GM12878 (cell line): ENCODE results near the gene TCF7L2. TPM values are rescaled to one million over a fixed set of nuclear protein-coding genes. Genes with fewer than 3 reads are reported as not detected.

Experiments used
- ATAC-seq: fragments of 200-7000 bp; cut with Tn5 transposase; 3 replicates; pipeline ENCODE4 v1.9.1; 2020; ENCODE audit warnings: mild to moderate bottlenecking, moderate library complexity
- BruUV-seq: library from RNA; stranded (reverse); fragments of 400-500 nt; replicated peaks from 2 replicates; lab custom pipeline; 2021; lab: Mats Ljungman, UMichigan
- CTCF ChIA-PET: fragments of 300-600 bp; sonication (Branson Sonifier 250); formaldehyde crosslinking; extraction: SDS; loops from one replicate; lab custom pipeline; 2021; ENCODE audit warnings: inconsistent platforms; lab: Yijun Ruan, JAX
- POLR2A ChIA-PET: fragments of 350-600 bp; formaldehyde crosslinking; extraction: SDS; loops from one replicate; lab custom pipeline; 2021; ENCODE audit warnings: inconsistent platforms; lab: Charles Lee
- RAD21 ChIA-PET: fragments of 300-600 bp; sonication (Branson Sonifier 250); formaldehyde crosslinking; loops from one replicate; lab custom pipeline; 2023; ENCODE audit warnings: antibody characterized with exemption; ENCODE audit not compliant: unreplicated experiment; lab: Charles Lee
- SMC1A ChIA-PET: fragments of 300-600 bp; sonication (Branson Sonifier 250); formaldehyde crosslinking; loops from one replicate; lab custom pipeline; 2023; ENCODE audit not compliant: unreplicated experiment, uncharacterized antibody; lab: Charles Lee
- DNase-seq: peaks from one replicate; pipeline ENCODE4 v3.0.0-alpha.2; 2011; ENCODE audit warnings: low read depth, low spot score
- FAIRE-seq: peaks from 3 replicates; lab custom pipeline; 2011; peaks lifted over from hg19 to GRCh38; lab: Jason Lieb, UNC
- H2AFZ ChIP-seq: 2 replicates; pipeline ENCODE4 v1.6.0; 2011; ENCODE audit warnings: low read depth, low read length, control low read depth; ENCODE audit not compliant: control insufficient read depth
- H3K27ac ChIP-seq: 2 replicates; pipeline ENCODE4 v1.5.1; 2011; ENCODE audit warnings: control low read depth; ENCODE audit not compliant: control insufficient read depth, insufficient read depth
- H3K27me3 ChIP-seq, 2 experiments: replicated peaks in 1 of 2; 2 replicates each; pipeline versions ENCODE4 v1.6.0 to v1.6.1; 2011; ENCODE audit warnings: low read length in 1 of 2; ENCODE audit not compliant: control insufficient read depth in 2 of 2, insufficient read depth in 2 of 2
- H3K36me3 ChIP-seq, 2 experiments: 2 replicates each; pipeline ENCODE4 v1.5.1; 2011; ENCODE audit warnings: low read length in 1 of 2; ENCODE audit not compliant: control insufficient read depth in 2 of 2, insufficient read depth in 2 of 2
- H3K4me1 ChIP-seq: 2 replicates; pipeline ENCODE4 v1.6.1; 2011; ENCODE audit warnings: mild to moderate bottlenecking, low read length, moderate library complexity, mixed read lengths; ENCODE audit not compliant: control insufficient read depth, insufficient read depth
- H3K4me2 ChIP-seq: 2 replicates; pipeline ENCODE4 v1.6.0; 2011; ENCODE audit warnings: control low read depth; ENCODE audit not compliant: control insufficient read depth, insufficient read depth
- H3K4me3 ChIP-seq: fragments of 200-600 bp; sonication (generic); 2 replicates; pipeline ENCODE4 v1.5.1; 2016
- H3K79me2 ChIP-seq: 2 replicates; pipeline ENCODE4 v1.6.0; 2011; ENCODE audit warnings: low read length; ENCODE audit not compliant: control insufficient read depth, insufficient read depth
- H3K9ac ChIP-seq: 2 replicates; pipeline ENCODE4 v1.8.0; 2011; ENCODE audit warnings: low read length, control low read depth, mixed read lengths; ENCODE audit not compliant: control insufficient read depth, insufficient read depth
- H3K9me3 ChIP-seq: replicated peaks from 3 replicates; pipeline ENCODE4 v1.5.1; 2011; ENCODE audit warnings: mild to moderate bottlenecking, low read length; ENCODE audit not compliant: control insufficient read depth, insufficient read depth
- H4K20me1 ChIP-seq: 2 replicates; pipeline ENCODE4 v1.6.0; 2011; ENCODE audit not compliant: control insufficient read depth, insufficient read depth
- BCLAF1 ChIP-seq: fragments of 450-650 bp; IDR thresholded peaks from 2 replicates; pipeline ENCODE4 v1.6.1; 2017; ENCODE audit warnings: antibody characterized with exemption, mild to moderate bottlenecking, moderate library complexity
- EZH2 ChIP-seq: IDR thresholded peaks from 2 replicates; pipeline ENCODE4 v1.6.1; 2012; ENCODE audit warnings: low read depth, mild to moderate bottlenecking, control low read depth, inconsistent platforms, low read length, borderline replicate concordance; ENCODE audit not compliant: control insufficient read depth
- FOS ChIP-seq: IDR thresholded peaks from 3 replicates; pipeline ENCODE4 v1.6.1; 2011; ENCODE audit warnings: borderline replicate concordance; ENCODE audit not compliant: insufficient read length; ENCODE audit errors: extremely low read depth
- NFYB ChIP-seq: IDR thresholded peaks from 2 replicates; pipeline ENCODE4 v1.6.1; 2011; ENCODE audit warnings: low read depth, mild to moderate bottlenecking, low read length, improper control_type of control experiment, moderate library complexity; ENCODE audit not compliant: insufficient read depth
- RAD21 ChIP-seq: IDR thresholded peaks from 2 replicates; pipeline ENCODE4 v1.6.1; 2011; ENCODE audit warnings: mild to moderate bottlenecking, low read depth, low read length, moderate library complexity; ENCODE audit not compliant: insufficient read depth
- RCOR1 ChIP-seq: conservative IDR thresholded peaks from 2 replicates; pipeline ENCODE4 v1.6.1; 2012; ENCODE audit warnings: low read depth, low read length, improper control_type of control experiment
- RFX5 ChIP-seq: IDR thresholded peaks from 2 replicates; pipeline ENCODE4 v1.6.1; 2011; ENCODE audit warnings: low read depth, low read length, improper control_type of control experiment
- SP1 ChIP-seq: IDR thresholded peaks from one replicate; pipeline ENCODE4 v1.6.1; 2011; ENCODE audit warnings: low read depth, low read length
- TARDBP ChIP-seq: IDR thresholded peaks from 2 replicates; pipeline ENCODE4 v1.6.1; 2016; ENCODE audit warnings: borderline replicate concordance
- YY1 ChIP-seq: IDR thresholded peaks from 2 replicates; pipeline ENCODE4 v1.6.1; 2011; ENCODE audit warnings: low read depth, mild to moderate bottlenecking, low read length
- ZNF24 ChIP-seq: fragments of 450-650 bp; IDR thresholded peaks from 2 replicates; pipeline ENCODE4 v1.6.1; 2017; ENCODE audit warnings: antibody characterized with exemption, mild to moderate bottlenecking
- WGBS: methylation state at CpG from one replicate; pipeline ENCODE4 v1.1.6; 2016; ENCODE audit warnings: low lambda C conversion rate; ENCODE audit not compliant: insufficient replicate concordance, insufficient coverage; ENCODE audit errors: missing lambda C conversion rate; 5-methylcytosine and 5-hydroxymethylcytosine counted together
- in situ Hi-C: fragments of 300-500 bp; cut with MboI; formaldehyde crosslinking; loops from 9 replicates; pipeline ENCODE4 v1.14.3; 2018; ENCODE audit warnings: mixed read lengths
- intact Hi-C: fragments of 100-400 bp; cut with micrococcal nuclease; formaldehyde crosslinking; loops from one replicate; pipeline ENCODE4 v1.14.2; 2022; ENCODE audit not compliant: unreplicated experiment
- polyA plus RNA-seq, 11 experiments: library from polyadenylated mRNA; depleted of rRNA in 4 of 11; unstranded in 6 of 11; stranded (reverse) in 5 of 11; fragments of >200 nt; fragmentation: Nextera tagmentation in 4 of 11; fragmentation: Illumina TruSeq in 1 of 11; extraction: Ambion mirVana in 4 of 11; extraction: Trizol in 1 of 11; gene quantifications; 1 replicate in 1 of 11; 2 replicates in 10 of 11; pipeline versions ENCODE4 v1.2.1 to v1.2.3, GENCODE V29; 2011 to 2016; ENCODE audit warnings: inconsistent platforms in 2 of 11, missing spikeins in 2 of 11, low read depth in 1 of 11
- total RNA-seq, 4 experiments: library from RNA; depleted of rRNA in 3 of 4; stranded (reverse); fragments of >200 nt in 3 of 4; fragmentation: Illumina TruSeq in 1 of 4; extraction: Trizol in 1 of 4; gene quantifications; 2 replicates each; pipeline versions ENCODE4 v1.2.1 to v1.2.3, GENCODE V29; 2013 to 2021
- TF ChIP-seq, protein P1 (sequence below): IDR thresholded peaks from 2 replicates; pipeline ENCODE4 v1.6.1; 2012; ENCODE audit warnings: improper control_type of control experiment, low read depth, low read length; ENCODE audit not compliant: insufficient replicate concordance
- TF ChIP-seq, protein P2 (sequence below): fragments of 450-650 bp; conservative IDR thresholded peaks from 2 replicates; pipeline ENCODE4 v1.6.1; 2017; ENCODE audit warnings: mild to moderate bottlenecking, moderate library complexity

Gene TCF7L2
- total and polyA plus RNA-seq, 10 of the 15 experiments (the other 5 are each of a cell fraction or from before 2014, with no cell fraction given) = 0.02 to 1.1 (median 0.35) TPM; not detected in 4

DNA sequence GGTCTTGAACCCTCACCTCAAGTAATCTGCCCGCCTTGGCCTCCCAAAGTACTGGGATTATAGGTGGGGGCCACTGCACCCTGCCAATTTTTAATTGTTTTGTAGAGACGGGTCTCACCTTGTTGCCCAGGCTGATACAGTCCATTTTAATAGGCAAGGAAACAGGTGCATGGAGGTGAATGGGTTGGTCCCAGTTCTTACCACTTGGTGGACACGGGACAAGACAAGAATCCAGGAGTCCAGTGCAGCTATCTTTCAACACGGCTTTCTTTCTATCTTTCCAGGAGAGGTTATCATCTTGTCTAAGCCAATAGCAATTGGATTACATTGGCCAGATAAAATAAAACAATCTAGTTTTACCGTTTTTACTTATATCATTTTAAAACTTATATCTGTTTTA lies 23.8 kb downstream of the TCF7L2 start (continued):
- TF ChIP-seq, protein P1, sequence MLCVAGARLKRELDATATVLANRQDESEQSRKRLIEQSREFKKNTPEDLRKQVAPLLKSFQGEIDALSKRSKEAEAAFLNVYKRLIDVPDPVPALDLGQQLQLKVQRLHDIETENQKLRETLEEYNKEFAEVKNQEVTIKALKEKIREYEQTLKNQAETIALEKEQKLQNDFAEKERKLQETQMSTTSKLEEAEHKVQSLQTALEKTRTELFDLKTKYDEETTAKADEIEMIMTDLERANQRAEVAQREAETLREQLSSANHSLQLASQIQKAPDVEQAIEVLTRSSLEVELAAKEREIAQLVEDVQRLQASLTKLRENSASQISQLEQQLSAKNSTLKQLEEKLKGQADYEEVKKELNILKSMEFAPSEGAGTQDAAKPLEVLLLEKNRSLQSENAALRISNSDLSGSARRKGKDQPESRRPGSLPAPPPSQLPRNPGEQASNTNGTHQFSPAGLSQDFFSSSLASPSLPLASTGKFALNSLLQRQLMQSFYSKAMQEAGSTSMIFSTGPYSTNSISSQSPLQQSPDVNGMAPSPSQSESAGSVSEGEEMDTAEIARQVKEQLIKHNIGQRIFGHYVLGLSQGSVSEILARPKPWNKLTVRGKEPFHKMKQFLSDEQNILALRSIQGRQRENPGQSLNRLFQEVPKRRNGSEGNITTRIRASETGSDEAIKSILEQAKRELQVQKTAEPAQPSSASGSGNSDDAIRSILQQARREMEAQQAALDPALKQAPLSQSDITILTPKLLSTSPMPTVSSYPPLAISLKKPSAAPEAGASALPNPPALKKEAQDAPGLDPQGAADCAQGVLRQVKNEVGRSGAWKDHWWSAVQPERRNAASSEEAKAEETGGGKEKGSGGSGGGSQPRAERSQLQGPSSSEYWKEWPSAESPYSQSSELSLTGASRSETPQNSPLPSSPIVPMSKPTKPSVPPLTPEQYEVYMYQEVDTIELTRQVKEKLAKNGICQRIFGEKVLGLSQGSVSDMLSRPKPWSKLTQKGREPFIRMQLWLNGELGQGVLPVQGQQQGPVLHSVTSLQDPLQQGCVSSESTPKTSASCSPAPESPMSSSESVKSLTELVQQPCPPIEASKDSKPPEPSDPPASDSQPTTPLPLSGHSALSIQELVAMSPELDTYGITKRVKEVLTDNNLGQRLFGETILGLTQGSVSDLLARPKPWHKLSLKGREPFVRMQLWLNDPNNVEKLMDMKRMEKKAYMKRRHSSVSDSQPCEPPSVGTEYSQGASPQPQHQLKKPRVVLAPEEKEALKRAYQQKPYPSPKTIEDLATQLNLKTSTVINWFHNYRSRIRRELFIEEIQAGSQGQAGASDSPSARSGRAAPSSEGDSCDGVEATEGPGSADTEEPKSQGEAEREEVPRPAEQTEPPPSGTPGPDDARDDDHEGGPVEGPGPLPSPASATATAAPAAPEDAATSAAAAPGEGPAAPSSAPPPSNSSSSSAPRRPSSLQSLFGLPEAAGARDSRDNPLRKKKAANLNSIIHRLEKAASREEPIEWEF = no peak

DNA sequence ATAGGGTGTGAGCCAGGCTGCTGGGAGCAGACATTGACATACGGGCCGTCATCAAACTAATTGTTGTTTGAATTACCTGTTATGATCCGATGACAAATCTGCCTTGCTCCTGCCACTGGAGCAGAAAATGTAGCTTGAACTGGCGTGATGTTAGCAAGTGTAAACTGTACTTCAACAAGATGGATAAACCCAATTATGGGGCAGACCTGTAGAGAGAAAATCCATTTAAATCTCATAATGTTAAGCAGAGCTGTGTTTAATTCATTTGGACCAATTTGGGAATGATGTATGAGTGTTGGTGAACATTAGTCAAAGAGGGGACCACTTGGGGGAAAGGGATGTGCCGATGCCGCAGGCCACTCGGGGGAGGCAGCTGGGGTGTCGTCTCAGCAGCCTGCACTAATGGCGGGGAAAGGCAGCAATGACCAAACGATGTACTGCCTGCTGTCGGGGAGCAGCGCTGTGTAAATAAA lies 27.4 kb downstream of the TCF7L2 start:
- ChIA-PET CTCF (no interaction called here), SMC1A (no interaction called here), POLR2A (interaction anchor here (0.6 kb wide), 1 partner anchor 19 kb away, joined by 3 read pairs; no protein-coding TSS in a partner anchor), RAD21 (no interaction called here)
- Histone ChIP-seq H4K20me1 (no peaks in the 10 kb centered on the region), H3K36me3 (no peaks in the 10 kb centered on the region), H3K4me2 (no peak overlapping the region), H2AFZ (no peak overlapping the region), H3K27ac (no peak overlapping the region), H3K9ac (no peak overlapping the region), H3K4me1 (no peaks in the 10 kb centered on the region; the same call in 1 of the 2 replicates), H3K9me3 (peaks cover 6% of the 10 kb centered on the region; the same call in 2 of the 3 replicates), H3K79me2 (no peaks in the 10 kb centered on the region), H3K27me3 (peaks cover 0 to 6% of the 10 kb centered on the region in 2 experiments; a peak in 1 of 4 replicates), H3K4me3 (no peak overlapping the region)
- in situ Hi-C loops (no loop called here), intact Hi-C loops (no loop called here)
- 79% methylated on average over 12 of the region's 12 CpGs for WGBS
- BruUV-seq = no TSS peak
- ATAC-seq (no peak), FAIRE-seq (no peak), DNase-seq (no peak)
- TF ChIP-seq RFX5 (no peak), BCLAF1 (no peak), RCOR1 (no peak), EZH2 (no peak), SP1 (no peak), RAD21 (no peak), YY1 (no peak), NFYB (no peak), FOS (no peak), ZNF24 (no peak), TARDBP (no peak)
- TF ChIP-seq, protein P2, sequence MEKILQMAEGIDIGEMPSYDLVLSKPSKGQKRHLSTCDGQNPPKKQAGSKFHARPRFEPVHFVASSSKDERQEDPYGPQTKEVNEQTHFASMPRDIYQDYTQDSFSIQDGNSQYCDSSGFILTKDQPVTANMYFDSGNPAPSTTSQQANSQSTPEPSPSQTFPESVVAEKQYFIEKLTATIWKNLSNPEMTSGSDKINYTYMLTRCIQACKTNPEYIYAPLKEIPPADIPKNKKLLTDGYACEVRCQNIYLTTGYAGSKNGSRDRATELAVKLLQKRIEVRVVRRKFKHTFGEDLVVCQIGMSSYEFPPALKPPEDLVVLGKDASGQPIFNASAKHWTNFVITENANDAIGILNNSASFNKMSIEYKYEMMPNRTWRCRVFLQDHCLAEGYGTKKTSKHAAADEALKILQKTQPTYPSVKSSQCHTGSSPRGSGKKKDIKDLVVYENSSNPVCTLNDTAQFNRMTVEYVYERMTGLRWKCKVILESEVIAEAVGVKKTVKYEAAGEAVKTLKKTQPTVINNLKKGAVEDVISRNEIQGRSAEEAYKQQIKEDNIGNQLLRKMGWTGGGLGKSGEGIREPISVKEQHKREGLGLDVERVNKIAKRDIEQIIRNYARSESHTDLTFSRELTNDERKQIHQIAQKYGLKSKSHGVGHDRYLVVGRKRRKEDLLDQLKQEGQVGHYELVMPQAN = no peak
